ENCODE results near the gene TMEM129. TPM values are rescaled to one million over a fixed set of nuclear protein-coding genes. Genes with fewer than 3 reads are reported as not detected.

The TMEM129 gene
- total and polyA plus RNA-seq, 12 donors = 28.1 to 45.6 (median 33.2) TPM

DNA sequence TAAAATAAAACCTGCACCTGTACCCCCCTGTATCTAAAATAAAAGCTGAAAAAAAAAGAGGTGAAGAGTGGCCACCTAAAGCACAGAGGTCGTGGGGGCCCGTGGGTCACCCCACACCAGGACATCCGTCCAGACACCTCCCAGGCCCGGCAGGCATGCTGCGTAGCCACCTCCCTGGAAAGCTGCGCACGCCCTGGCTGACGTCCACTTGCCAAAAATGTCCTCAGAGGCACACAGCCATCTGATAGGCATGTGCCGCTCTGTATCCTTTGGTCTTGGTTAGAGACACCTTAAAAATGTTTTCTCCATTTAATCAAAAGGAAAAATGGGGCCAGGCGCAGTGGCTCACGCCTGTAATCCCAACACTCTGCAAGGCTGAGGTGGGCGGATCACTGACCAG lies 54.7 kb downstream of the TMEM129 start:
- H3K27me3 ChIP-seq = no peaks in the 10 kb centered on the region
- TF ChIP-seq, protein P1, sequence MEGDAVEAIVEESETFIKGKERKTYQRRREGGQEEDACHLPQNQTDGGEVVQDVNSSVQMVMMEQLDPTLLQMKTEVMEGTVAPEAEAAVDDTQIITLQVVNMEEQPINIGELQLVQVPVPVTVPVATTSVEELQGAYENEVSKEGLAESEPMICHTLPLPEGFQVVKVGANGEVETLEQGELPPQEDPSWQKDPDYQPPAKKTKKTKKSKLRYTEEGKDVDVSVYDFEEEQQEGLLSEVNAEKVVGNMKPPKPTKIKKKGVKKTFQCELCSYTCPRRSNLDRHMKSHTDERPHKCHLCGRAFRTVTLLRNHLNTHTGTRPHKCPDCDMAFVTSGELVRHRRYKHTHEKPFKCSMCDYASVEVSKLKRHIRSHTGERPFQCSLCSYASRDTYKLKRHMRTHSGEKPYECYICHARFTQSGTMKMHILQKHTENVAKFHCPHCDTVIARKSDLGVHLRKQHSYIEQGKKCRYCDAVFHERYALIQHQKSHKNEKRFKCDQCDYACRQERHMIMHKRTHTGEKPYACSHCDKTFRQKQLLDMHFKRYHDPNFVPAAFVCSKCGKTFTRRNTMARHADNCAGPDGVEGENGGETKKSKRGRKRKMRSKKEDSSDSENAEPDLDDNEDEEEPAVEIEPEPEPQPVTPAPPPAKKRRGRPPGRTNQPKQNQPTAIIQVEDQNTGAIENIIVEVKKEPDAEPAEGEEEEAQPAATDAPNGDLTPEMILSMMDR (IDR thresholded peaks at IDR 0.05) = no peak
- H3K4me1 ChIP-seq = peaks cover 0 to 7% (median 0%) of the 10 kb centered on the region in 9 donors
- no peaks in the 10 kb centered on the region for H3K9me3 ChIP-seq
- intact Hi-C loops (cut with DNase I) = no loop called here
- peak in 7 of 8 donors; percentile 46 to 91 (median 81) for ATAC-seq
- DNase-seq = peak; percentile 65 to 74
- H3K36me3 ChIP-seq = no peaks in the 10 kb centered on the region
- WGBS, 2 donors = 43 to 46% methylated on average over 12 of the region's 12 CpGs
- H3K27ac ChIP-seq = peak overlapping the region in 4 of 10 donors; percentile 22 to 77 (median 65)
- H3K4me3 ChIP-seq = no peak overlapping the region

Other genes starting within 250 kb of the TMEM129 start
- 1 to 10 TPM in 3 of 10 donors, under 1 TPM in 7; 0.24 to 1.5 (median 0.70) TPM for gene FAM53A, start 37.0 kb downstream of the TMEM129 start, total RNA-seq
- under 1 TPM; 0.73 to 0.97 TPM for gene FAM53A, start 37.0 kb downstream of the TMEM129 start, polyA plus RNA-seq
- 10 to 100 TPM; 10.9 to 17.7 (median 12.8) TPM for gene SLBP, start 9.0 kb downstream of the TMEM129 start, total RNA-seq
- 10 to 100 TPM; 11.2 to 16.2 TPM for gene SLBP, start 9.0 kb downstream of the TMEM129 start, polyA plus RNA-seq
- 10 to 100 TPM in 2 of 10 donors, 1 to 10 TPM in 8; 2.3 to 15.6 (median 3.9) TPM for gene TACC3, start 198 bp upstream of the TMEM129 start, total RNA-seq
- 10 to 100 TPM in 1 of 2 donors, 1 to 10 TPM in 1; 6.0 to 16.2 TPM for gene TACC3, start 198 bp upstream of the TMEM129 start, polyA plus RNA-seq
- gene FGFR3, start 72.0 kb upstream of the TMEM129 start, total RNA-seq = 1 to 10 TPM; 1.2 to 5.3 (median 2.4) TPM
- gene FGFR3, start 72.0 kb upstream of the TMEM129 start, polyA plus RNA-seq = 1 to 10 TPM; 1.3 to 6.6 TPM
- gene LETM1, start 134.8 kb upstream of the TMEM129 start, total RNA-seq = 10 to 100 TPM; 35.3 to 53.1 (median 42.6) TPM
- 10 to 100 TPM; 23.4 to 23.8 TPM for gene LETM1, start 134.8 kb upstream of the TMEM129 start, polyA plus RNA-seq
- gene NSD2, start 150.1 kb upstream of the TMEM129 start, total RNA-seq = 10 to 100 TPM; 32.3 to 64.4 (median 46.0) TPM
- 1 to 10 TPM; 7.7 to 9.9 TPM for gene NSD2, start 150.1 kb upstream of the TMEM129 start, polyA plus RNA-seq

Data from heart right ventricle (tissue), 16 donors.